Activated naive CD4-positive, alpha-beta T cell treated with anti-CD3 and anti-CD28 coated beads, Interleukin-2, amount 50 U/mL, for 24 hours (primary cell): Measurements from ENCODE around the gene STKLD1.

Experiments used
- H3K27ac Mint-ChIP-seq: one replicate; pipeline ENCODE4 v1.8.0; 2021; ENCODE audit warnings: mild to moderate bottlenecking, mixed read lengths
- H3K27me3 Mint-ChIP-seq: one replicate; pipeline ENCODE4 v1.8.0; 2021; ENCODE audit warnings: mixed read lengths
- H3K36me3 Mint-ChIP-seq: one replicate; pipeline ENCODE4 v1.8.0; 2021; ENCODE audit warnings: mixed read lengths
- H3K4me1 Mint-ChIP-seq: one replicate; pipeline ENCODE4 v1.8.0; 2021; ENCODE audit warnings: mixed read lengths
- H3K4me3 Mint-ChIP-seq: one replicate; pipeline ENCODE4 v1.8.0; 2021; ENCODE audit warnings: mild to moderate bottlenecking, mixed read lengths
- H3K9me3 Mint-ChIP-seq: one replicate; pipeline ENCODE4 v1.8.0; 2021; ENCODE audit warnings: mixed read lengths

STKLD1 gene

DNA sequence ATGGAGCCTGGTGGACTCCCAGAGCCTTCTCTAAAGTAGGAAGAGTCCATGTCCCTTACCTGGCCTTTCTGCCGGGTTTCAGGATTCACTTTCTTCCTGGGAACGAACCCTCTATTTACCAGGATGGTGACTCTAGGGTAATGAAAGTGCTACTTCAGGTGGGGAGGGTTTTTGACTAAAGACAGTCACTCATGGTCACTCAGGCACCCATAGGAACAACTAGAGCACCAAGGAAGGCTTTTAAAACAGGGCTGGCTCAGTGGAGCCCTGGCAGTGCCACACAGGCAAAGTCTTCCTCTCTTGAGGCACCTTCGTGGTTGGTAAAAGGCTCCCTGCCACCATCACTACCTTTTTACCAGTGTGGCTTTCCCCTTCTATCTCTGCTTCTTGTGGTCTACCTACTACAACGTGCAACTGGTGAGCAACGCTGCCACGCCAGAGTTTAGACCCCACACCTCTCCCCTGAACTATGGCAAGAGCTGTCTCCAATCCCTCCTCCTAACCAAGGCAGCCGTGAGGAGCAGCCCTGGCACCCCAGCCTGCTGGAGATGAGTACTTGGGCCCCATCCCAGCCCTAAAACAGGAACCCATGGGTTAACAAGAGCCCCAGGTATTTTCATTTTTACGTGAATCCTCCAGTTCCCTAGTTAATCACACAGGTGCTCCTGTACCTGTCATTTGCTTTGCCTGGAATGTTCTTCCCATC, 23.4 kb upstream of the STKLD1 start:
- Mint-ChIP-seq H3K36me3 (peaks cover 23% of the 10 kb centered on the region), H3K9me3 (no peaks in the 10 kb centered on the region), H3K27me3 (no peaks in the 10 kb centered on the region), H3K4me3 (peak overlapping the region; percentile 59), H3K4me1 (peaks cover 45% of the 10 kb centered on the region), H3K27ac (peak overlapping the region; percentile 92)

DNA sequence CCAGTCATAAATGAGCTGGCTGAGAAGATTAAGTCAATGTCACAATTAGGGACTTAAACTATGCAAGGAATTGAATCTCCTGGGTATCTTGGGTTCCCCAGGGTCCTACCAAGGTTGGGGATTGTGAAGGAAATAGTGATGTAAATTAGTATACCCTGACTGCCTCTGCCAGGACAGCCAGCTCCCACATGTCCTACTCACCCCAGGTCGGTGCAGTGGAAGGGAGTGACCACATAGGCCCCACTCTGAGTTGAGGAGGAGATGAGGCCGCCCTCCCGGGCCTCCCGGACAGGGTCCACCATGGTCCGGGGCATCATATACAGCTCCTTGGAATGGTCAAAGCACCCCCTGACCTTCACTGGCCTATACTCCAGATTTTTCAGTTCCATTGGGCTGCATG, 22.6 kb upstream of the STKLD1 start:
- peaks cover 17% of the 10 kb centered on the region for H3K36me3 Mint-ChIP-seq
- H3K4me3 Mint-ChIP-seq = no peak overlapping the region
- peaks cover 51% of the 10 kb centered on the region for H3K4me1 Mint-ChIP-seq
- H3K9me3 Mint-ChIP-seq = no peaks in the 10 kb centered on the region
- H3K27me3 Mint-ChIP-seq = no peaks in the 10 kb centered on the region
- peak overlapping the region; percentile 92 for H3K27ac Mint-ChIP-seq

DNA sequence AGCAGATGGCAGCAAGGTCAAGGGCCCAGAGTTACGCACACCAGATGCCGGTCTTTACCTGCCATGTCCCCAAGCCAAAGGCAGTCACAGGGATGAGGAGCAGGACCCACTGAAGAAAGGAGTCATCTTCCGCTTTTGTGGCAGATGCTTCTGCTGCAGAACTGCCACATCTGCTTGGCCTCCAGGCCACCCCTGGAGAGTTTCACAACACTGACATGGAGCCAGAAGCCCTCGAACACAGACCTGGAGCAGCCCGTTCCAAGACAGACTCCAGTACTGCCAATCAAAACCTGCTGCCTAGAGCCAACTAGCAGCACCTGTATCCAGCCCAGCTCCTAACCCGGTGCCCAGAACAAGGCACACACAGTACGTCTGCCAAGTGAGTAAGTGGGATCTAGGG, 21.4 kb upstream of the STKLD1 start:
- Mint-ChIP-seq H3K27ac (peak overlapping the region; percentile 55), H3K36me3 (peaks cover 9% of the 10 kb centered on the region), H3K4me3 (peak overlapping the region; percentile 65), H3K27me3 (no peaks in the 10 kb centered on the region), H3K9me3 (no peaks in the 10 kb centered on the region), H3K4me1 (peaks cover 49% of the 10 kb centered on the region)

DNA sequence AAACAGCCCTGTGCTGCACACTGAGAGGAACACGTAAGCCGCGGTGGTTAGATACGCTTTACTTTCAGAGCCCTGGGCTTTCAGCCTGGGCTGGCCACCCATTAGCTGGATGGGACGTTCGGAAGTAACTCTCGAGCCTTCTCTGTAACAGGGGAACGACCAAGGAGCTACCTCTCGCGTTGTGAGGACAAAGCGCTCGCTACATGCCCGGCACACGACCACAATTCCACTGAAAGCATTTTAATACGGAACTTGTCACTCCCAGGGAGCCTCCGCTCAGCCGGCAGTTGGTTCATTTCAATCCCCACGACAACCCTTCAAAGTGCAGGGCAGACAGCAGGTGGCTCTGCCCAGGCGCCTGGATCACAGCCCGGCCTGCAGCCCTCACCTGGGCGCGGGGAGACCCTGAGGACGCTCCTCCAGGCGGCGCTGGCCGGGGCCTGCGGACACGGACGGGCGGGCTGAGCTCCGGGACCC, 20.2 kb upstream of the STKLD1 start:
- no peaks in the 10 kb centered on the region for H3K9me3 Mint-ChIP-seq
- peaks cover 6% of the 10 kb centered on the region for H3K36me3 Mint-ChIP-seq
- peak overlapping the region; percentile 89 for H3K4me3 Mint-ChIP-seq
- H3K27ac Mint-ChIP-seq = peak overlapping the region; percentile 72
- H3K27me3 Mint-ChIP-seq = no peaks in the 10 kb centered on the region
- H3K4me1 Mint-ChIP-seq = peaks cover 50% of the 10 kb centered on the region

DNA sequence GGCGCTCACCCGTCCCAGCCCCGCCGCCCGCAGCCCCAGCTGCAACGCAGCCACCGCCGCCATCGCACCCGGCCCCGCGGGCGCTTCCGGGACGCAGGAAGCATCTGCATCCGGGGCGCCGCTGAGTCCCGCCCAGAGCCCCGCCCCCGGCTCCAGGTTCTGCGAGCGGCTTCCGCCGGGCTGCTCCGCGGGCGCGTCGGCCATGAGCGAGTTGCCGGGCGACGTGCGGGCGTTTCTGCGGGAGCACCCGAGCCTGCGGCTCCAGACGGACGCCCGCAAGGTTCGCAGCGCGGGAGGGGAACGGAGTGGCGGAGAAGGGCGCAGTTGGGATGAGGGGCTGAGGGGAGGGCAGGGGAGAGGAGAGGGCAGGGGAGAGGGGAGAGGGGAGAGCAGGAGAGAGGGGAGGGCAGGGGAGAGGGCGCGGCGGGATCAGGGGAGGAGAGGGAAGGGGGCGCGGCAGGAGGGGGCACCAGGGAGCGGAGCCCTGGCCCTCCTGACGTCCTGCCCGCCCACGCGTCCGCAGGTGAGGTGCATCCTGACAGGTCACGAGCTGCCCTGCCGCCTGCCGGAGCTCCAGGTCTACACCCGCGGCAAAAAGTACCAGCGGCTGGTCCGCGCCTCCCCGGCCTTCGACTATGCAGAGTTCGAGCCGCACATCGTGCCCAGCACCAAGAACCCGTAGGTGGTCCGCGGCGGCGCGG, 19.6 kb upstream of the STKLD1 start, which contains the start of the genes SURF1 and SURF2:
TSS of gene SURF1 (minus strand) at position 97 of the 701 bp plus-strand sequence. CDS start at position 63, 34 bp downstream.
TSS of gene SURF2 (plus strand) at position 160 of the 701 bp plus-strand sequence. CDS start at position 203, 43 bp downstream.
- Mint-ChIP-seq H3K9me3 (no peaks in the 10 kb centered on the region), H3K4me1 (peaks cover 53% of the 10 kb centered on the region), H3K36me3 (peaks cover 8% of the 10 kb centered on the region)

DNA sequence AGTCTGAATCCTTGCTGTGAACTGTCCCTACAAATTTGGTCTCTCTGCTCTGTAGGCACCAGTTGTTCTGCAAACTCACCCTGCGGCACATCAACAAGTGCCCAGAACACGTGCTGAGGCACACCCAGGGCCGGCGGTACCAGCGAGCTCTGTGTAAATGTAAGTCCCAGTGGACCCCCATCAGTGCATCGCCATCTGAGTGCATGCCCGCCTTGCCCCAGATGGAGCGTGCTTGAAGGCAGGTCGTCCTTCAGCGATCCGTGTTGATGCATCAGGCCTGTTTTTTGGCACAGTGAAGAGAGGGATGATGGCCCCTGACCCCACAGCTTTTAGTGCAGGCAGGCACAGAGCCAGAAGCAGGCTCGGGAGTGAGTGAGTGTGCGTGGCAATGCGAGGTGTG, 18.5 kb upstream of the STKLD1 start:
- Mint-ChIP-seq H3K4me1 (peaks cover 48% of the 10 kb centered on the region), H3K27ac (peak overlapping the region; percentile 79), H3K36me3 (peaks cover 12% of the 10 kb centered on the region), H3K9me3 (no peaks in the 10 kb centered on the region), H3K27me3 (no peaks in the 10 kb centered on the region), H3K4me3 (peak overlapping the region; percentile 79)

More for the DNA sequence above, 19.6 kb upstream of the STKLD1 start, which contains the start of the genes SURF1 and SURF2:
- Mint-ChIP-seq H3K4me3 (peak within 1 kb of the TSS; percentile 89), H3K27me3 (no peaks in the 10 kb centered on the region), H3K27ac (peak within 1 kb of the TSS; percentile 72)

DNA sequence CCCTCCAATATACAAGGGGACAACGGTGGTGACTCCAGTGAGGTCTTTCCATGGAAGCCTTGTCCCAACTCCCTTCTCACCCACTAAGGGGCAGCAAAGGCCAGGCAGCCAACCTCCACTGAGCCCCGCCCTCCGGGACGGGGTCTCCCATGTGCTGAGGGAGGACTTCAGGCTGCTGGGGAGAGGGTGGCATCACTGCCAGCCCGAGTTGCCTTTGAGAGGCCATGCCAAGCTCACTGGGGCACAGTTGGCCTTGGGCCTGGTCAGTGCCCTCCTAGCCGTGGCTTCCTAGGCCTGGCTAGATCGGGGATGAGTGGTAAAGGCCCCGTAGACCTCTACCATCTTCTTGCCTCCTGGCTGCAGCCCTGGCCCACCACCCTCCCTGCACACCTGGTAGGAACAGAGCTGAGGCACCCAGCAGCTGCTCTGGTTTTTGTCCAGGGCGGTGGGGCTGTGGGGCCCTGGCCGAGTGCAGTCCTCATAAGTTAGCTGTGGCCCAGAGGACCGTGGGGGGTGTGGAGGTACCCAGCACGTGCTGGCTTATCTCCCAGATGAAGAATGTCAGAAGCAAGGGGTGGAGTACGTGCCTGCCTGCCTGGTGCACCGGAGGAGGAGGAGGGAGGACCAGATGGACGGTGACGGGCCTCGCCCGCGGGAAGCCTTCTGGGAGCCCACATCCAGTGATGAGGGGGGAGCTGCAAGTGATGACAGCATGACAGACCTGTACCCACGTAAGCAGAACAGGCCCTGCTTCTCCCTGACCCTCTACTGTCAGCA, 16.6 kb upstream of the STKLD1 start:
- Mint-ChIP-seq H3K9me3 (no peaks in the 10 kb centered on the region), H3K27me3 (no peaks in the 10 kb centered on the region), H3K4me3 (no peak overlapping the region), H3K27ac (no peak overlapping the region), H3K4me1 (peaks cover 46% of the 10 kb centered on the region), H3K36me3 (peaks cover 16% of the 10 kb centered on the region)

DNA sequence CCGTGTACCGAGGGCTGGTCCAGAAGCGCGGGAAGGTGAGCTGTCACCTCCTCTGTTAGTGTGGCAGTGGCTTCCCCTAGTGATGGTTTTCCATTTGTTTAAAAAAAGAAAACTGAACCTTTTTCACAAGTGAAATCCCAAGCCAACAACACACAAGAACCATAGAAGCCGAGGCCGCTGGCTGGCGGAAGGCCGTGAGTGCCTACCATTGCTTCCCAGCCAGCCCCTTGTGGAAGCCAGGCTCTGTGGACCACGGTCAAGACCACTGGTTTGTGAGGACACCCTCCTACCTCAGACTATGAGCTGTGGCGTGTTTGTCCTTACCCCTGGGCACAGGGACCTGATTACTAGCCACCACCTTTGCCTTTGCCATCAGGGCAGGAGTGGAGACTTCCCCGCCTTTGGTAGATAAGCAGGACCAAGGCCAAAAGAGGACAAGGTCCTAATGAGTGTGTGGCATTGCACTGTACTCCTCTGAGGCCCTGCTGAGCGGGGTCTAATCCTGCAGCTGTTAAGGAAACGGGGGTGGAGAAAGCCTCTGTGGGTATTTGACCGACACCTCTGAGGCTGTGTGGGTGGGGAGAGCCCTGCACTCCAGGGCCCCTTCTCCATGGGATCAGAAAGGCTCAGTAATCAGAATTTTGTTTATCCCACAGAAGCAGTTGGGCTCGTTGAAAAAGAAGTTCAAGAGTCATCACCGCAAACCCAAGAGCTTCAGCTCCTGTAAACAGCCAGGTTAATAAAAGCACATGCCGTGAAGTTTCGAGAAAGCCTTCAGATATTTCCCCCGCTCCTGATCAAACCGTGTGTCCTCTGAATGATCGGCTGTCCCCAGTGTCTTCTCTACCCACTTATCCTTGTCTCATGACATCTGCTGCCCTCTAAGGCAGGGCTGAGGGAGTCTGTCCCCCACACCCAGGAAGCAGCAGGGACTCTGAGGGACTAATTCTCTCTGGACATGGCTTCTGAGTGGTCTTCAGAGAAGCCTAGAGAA, 15.5 kb upstream of the STKLD1 start:
- Mint-ChIP-seq H3K4me1 (peaks cover 44% of the 10 kb centered on the region), H3K27me3 (no peaks in the 10 kb centered on the region), H3K4me3 (no peak overlapping the region), H3K27ac (peak overlapping the region; percentile 65), H3K36me3 (peaks cover 16% of the 10 kb centered on the region), H3K9me3 (no peaks in the 10 kb centered on the region)

DNA sequence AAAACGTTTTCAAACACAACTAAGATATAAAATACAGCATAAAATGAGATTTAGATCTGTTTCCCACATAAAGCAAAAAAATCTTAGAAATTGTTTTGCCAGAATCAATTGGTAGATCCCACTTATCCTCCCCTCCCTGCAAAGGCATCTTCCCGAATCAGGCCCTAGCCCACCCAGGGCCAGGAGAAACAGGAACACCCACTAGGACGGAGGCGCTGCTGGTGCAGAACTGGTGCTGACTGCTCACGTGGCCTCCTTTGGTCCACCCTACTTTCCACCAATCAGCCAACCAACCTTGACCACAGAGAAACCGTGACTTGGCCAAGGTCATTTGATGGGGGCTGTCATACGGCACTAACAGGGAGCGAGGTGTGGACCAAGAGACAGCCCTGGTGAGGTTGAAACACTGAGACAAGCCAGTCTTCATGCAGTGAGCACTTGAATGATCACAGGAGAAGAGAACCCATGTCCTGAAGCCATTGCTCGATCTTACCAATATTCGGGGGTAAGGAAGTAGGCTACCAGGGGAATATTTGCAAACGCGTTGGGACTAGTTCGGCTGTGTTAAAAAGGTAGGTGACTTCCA, 14.6 kb upstream of the STKLD1 start:
- Mint-ChIP-seq H3K4me3 (no peak overlapping the region), H3K36me3 (peaks cover 20% of the 10 kb centered on the region), H3K9me3 (no peaks in the 10 kb centered on the region), H3K27me3 (no peaks in the 10 kb centered on the region), H3K27ac (peak overlapping the region; percentile 41), H3K4me1 (peaks cover 49% of the 10 kb centered on the region)

DNA sequence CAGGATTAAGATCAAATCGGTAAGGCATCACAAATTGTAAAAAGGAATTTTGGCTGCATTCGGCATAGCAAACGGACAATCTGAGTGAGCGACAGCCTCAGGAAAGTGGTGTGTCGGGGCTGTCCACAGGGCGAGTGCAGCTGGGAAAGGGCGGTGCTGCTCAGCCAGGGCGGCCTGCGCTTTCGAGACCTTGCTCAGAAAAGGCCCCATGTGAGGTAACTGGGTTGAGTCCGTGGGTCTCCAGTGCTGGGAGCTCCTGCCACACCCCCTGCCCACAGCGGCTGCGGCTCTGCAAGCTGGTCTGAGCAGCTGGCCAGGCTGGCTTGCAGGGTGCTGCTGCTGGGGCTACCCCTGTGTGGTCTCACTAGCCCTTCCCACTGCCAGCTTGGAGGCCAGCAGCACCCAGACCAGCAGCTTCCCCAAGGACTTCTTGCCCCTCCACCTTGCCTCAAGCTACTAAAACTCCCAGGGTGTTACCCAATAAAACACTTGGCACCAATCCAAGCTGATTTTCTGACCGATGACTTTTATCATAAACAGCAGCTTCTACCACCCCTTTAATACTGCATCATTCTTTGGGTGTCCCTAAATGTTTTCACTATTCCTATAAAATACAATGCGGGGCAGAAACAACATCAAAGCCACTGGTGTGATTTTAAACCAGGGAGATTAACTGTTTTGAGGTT, 13.7 kb upstream of the STKLD1 start:
- H3K27me3 Mint-ChIP-seq = no peaks in the 10 kb centered on the region
- H3K27ac Mint-ChIP-seq = no peak overlapping the region
- H3K4me3 Mint-ChIP-seq = no peak overlapping the region
- peaks cover 20% of the 10 kb centered on the region for H3K36me3 Mint-ChIP-seq
- peaks cover 43% of the 10 kb centered on the region for H3K4me1 Mint-ChIP-seq
- H3K9me3 Mint-ChIP-seq = no peaks in the 10 kb centered on the region

DNA sequence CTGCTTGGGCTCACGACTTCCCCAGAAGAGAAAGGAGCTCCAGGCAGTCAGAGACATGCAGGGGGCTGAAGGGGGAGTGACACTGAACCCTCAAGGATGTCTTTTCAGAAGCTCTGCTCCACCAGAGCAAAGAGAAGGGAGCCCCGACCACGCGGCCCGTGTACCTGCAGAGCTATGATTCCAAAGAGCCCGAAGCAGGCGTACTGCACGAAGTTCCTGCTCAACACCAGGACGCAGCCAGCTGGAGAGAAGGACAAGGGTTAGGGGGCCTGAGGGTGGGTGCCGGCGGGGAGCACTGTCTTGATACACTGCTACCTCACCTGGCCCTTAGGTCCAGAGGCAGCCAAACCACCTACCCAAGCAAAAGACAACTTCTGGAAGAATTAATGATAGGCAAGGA, 9.7 kb upstream of the STKLD1 start:
- Mint-ChIP-seq H3K36me3 (peaks cover 23% of the 10 kb centered on the region), H3K4me3 (no peak overlapping the region), H3K9me3 (no peaks in the 10 kb centered on the region), H3K4me1 (peaks cover 50% of the 10 kb centered on the region), H3K27ac (no peak overlapping the region), H3K27me3 (no peaks in the 10 kb centered on the region)

DNA sequence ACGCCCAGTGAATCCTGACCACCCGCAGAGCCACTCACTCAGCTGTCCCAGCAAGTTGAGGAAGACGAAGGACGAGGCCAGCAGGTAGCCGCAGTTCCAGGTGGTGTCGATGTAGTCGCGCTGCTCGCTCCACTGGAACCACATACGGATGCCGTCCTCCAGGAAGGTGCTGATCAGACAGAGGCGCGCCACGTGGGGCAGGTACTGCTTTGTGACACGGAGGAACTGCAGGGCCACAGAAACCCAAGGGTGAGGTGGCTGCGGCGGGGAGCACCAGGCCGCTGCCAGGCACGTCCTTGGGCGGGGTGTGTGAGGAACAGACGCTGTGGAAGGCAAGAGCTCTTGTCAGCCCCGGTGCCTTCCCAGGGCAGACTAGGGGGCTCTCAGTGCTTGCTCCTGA, 8.9 kb upstream of the STKLD1 start:
- Mint-ChIP-seq H3K36me3 (peaks cover 18% of the 10 kb centered on the region), H3K27ac (no peak overlapping the region), H3K4me3 (no peak overlapping the region), H3K4me1 (peaks cover 58% of the 10 kb centered on the region), H3K27me3 (no peaks in the 10 kb centered on the region), H3K9me3 (no peaks in the 10 kb centered on the region)

DNA sequence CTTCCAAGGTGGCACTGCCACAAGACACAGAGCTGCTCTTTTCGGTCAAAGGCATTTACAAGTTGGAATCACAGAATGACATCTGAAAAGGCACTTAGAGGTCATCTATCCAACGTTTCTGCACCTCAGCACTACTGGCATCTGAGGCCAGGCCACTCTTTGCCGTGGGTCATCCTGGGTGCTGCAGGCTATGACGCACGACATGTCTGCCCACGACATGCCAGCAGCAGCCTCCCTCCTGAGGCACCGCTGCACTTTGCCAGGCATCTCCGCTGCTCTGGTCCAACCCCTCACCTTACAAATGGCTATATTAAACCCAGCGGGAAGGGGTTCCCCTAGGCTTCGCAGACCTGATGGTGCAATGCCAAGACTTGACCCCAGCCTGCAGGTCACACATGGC, 8.4 kb upstream of the STKLD1 start:
- no peak overlapping the region for H3K4me3 Mint-ChIP-seq
- H3K9me3 Mint-ChIP-seq = no peaks in the 10 kb centered on the region
- H3K27ac Mint-ChIP-seq = no peak overlapping the region
- peaks cover 18% of the 10 kb centered on the region for H3K36me3 Mint-ChIP-seq
- H3K4me1 Mint-ChIP-seq = peaks cover 64% of the 10 kb centered on the region
- no peaks in the 10 kb centered on the region for H3K27me3 Mint-ChIP-seq
